ENCODE data around the gene LRMDA. TPM values are rescaled to one million over a fixed set of nuclear protein-coding genes. Genes with fewer than 3 reads are reported as not detected.

Gene LRMDA
- polyA plus RNA-seq, 1 donor (not counting 4 experiments of a cell fraction or from before 2014, with no cell fraction given), result not detected

DNA sequence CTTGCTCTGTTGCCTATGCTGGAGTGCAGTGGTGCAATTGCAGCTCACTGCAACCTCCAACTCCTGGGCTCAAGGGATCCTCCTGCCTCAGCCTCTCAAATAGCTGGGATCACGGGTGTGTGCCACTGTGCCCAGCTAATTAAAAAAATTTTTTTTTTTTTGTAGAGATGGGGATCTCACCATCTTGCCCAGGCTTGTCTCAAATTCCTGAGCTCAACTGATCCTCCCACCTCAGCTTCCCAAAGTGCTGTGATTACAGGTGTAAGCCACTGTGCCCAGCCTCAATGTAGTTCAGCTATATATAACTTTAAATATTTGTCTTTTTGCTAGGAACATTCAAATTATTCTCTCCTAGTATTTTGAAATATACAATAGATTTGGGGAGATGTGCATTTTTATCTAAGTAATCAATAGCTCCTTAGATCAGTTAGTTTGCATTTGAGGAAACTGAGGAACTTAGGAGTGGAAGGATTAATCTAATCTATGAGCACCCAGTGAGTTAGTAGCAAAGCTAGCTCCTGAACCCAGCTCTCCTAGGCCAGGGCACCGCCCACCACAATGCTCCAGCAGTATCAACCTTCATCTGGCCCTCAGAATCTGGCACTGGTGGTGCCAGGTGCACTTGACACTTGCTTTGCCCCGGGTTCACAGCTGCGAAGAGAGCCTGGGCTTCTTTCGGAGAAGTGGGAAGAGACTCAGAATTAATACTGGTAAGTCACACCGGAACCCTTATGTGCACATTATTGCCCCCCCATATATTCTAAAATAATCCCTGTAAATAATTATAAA lies 5.9 kb upstream of the LRMDA start:
- no peaks in the 10 kb centered on the region for H3K36me3 ChIP-seq (ENCODE audit: control insufficient read depth in 2 of 2, extremely low read depth in 1 of 2, insufficient read depth in 2 of 2, low read length in 2 of 2)
- no peaks in the 10 kb centered on the region for H3K27me3 ChIP-seq (ENCODE audit: control insufficient read depth, extremely low read depth, insufficient read depth, low read length)
- H4K20me1 ChIP-seq (ENCODE audit: control insufficient read depth, extremely low read depth, insufficient read depth, low read length), result no peaks in the 10 kb centered on the region
- H3K4me3 ChIP-seq (ENCODE audit: control insufficient read depth in 2 of 3, extremely low read depth in 1 of 3, insufficient read depth in 2 of 3, low read depth in 1 of 3, low read length in 3 of 3), result no peak overlapping the region
- H3K4me1 ChIP-seq (ENCODE audit: control insufficient read depth, extremely low read depth, insufficient read depth, low read length), result peaks cover 42% of the 10 kb centered on the region
- no peaks in the 10 kb centered on the region for H3K9me1 ChIP-seq (ENCODE audit: control insufficient read depth, extremely low read depth, insufficient read depth, low read length)
- dilution Hi-C loops (cut with MboI; ENCODE audit: extremely low pct_ligation_motif_present, low sequenced_read_pairs), result no loop called here
- no peak overlapping the region for H3K9ac ChIP-seq (ENCODE audit: control insufficient read depth, extremely low read depth, insufficient read depth, low read length)
- no peak for FAIRE-seq
- DNase-seq (ENCODE audit: low read depth, low spot score), result no peak
- no peak for TF ChIP-seq EZH2 (IDR thresholded peaks at IDR 0.05; ENCODE audit: low read length)
- TF ChIP-seq, protein P1, sequence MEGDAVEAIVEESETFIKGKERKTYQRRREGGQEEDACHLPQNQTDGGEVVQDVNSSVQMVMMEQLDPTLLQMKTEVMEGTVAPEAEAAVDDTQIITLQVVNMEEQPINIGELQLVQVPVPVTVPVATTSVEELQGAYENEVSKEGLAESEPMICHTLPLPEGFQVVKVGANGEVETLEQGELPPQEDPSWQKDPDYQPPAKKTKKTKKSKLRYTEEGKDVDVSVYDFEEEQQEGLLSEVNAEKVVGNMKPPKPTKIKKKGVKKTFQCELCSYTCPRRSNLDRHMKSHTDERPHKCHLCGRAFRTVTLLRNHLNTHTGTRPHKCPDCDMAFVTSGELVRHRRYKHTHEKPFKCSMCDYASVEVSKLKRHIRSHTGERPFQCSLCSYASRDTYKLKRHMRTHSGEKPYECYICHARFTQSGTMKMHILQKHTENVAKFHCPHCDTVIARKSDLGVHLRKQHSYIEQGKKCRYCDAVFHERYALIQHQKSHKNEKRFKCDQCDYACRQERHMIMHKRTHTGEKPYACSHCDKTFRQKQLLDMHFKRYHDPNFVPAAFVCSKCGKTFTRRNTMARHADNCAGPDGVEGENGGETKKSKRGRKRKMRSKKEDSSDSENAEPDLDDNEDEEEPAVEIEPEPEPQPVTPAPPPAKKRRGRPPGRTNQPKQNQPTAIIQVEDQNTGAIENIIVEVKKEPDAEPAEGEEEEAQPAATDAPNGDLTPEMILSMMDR (optimal IDR thresholded peaks at IDR 0.05 in 1 of 3, IDR thresholded peaks at IDR 0.05 in 1 of 3, conservative IDR thresholded peaks at IDR 0.05 in 1 of 3; ENCODE audit: extremely low read depth in 1 of 3, insufficient read depth in 2 of 3, low read length in 3 of 3), result no peak
- H3K79me2 ChIP-seq (ENCODE audit: control insufficient read depth, insufficient read depth, low read length), result no peaks in the 10 kb centered on the region
- no peaks in the 10 kb centered on the region for H3K9me3 ChIP-seq (ENCODE audit: control insufficient read depth, low read depth, low read length)
- H3K27ac ChIP-seq (ENCODE audit: control insufficient read depth, insufficient read depth, low read length), result no peak overlapping the region
- no peak overlapping the region for H3K4me2 ChIP-seq (ENCODE audit: control insufficient read depth, extremely low read depth, insufficient read depth, low read depth, low read length)
- no peak overlapping the region for H2AFZ ChIP-seq (ENCODE audit: control insufficient read depth, low read length)

DNA sequence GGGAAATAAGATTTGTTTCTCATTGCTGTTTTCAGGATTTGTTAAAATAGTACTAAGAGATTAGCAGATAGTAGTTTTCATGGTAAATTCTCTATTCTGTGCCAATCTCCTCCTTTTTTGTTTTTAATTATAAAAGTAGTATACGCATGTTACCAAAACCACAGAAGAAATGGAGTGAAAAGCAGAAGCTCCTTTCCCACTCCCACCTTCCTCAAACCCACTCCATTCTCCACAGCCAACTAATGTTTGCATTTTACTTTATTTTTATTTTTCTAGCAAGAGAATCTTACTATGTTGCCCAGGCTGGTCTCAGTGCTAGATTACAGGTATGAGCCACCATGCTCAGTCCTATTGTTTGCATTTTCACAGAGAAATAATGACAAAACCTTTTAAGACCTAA lies 4.5 kb upstream of the LRMDA start:
- Histone ChIP-seq H3K36me3 (ENCODE audit: control insufficient read depth in 2 of 2, extremely low read depth in 1 of 2, insufficient read depth in 2 of 2, low read length in 2 of 2) (no peaks in the 10 kb centered on the region), H4K20me1 (ENCODE audit: control insufficient read depth, extremely low read depth, insufficient read depth, low read length) (no peaks in the 10 kb centered on the region), H3K27ac (ENCODE audit: control insufficient read depth, insufficient read depth, low read length) (no peak overlapping the region), H3K9me3 (ENCODE audit: control insufficient read depth, low read depth, low read length) (no peaks in the 10 kb centered on the region), H3K27me3 (ENCODE audit: control insufficient read depth, extremely low read depth, insufficient read depth, low read length) (no peaks in the 10 kb centered on the region), H3K4me1 (ENCODE audit: control insufficient read depth, extremely low read depth, insufficient read depth, low read length) (peaks cover 48% of the 10 kb centered on the region), H3K4me3 (ENCODE audit: control insufficient read depth in 2 of 3, extremely low read depth in 1 of 3, insufficient read depth in 2 of 3, low read depth in 1 of 3, low read length in 3 of 3) (no peak overlapping the region), H3K9ac (ENCODE audit: control insufficient read depth, extremely low read depth, insufficient read depth, low read length) (no peak overlapping the region), H2AFZ (ENCODE audit: control insufficient read depth, low read length) (no peak overlapping the region), H3K9me1 (ENCODE audit: control insufficient read depth, extremely low read depth, insufficient read depth, low read length) (no peaks in the 10 kb centered on the region), H3K79me2 (ENCODE audit: control insufficient read depth, insufficient read depth, low read length) (no peaks in the 10 kb centered on the region), H3K4me2 (ENCODE audit: control insufficient read depth, extremely low read depth, insufficient read depth, low read depth, low read length) (no peak overlapping the region)
- DNase-seq (ENCODE audit: low read depth, low spot score), result no peak
- dilution Hi-C loops (cut with MboI; ENCODE audit: extremely low pct_ligation_motif_present, low sequenced_read_pairs), result no loop called here
- no peak for TF ChIP-seq EZH2 (IDR thresholded peaks at IDR 0.05; ENCODE audit: low read length)
- TF ChIP-seq, protein P1 (optimal IDR thresholded peaks at IDR 0.05 in 1 of 3, IDR thresholded peaks at IDR 0.05 in 1 of 3, conservative IDR thresholded peaks at IDR 0.05 in 1 of 3; ENCODE audit: extremely low read depth in 1 of 3, insufficient read depth in 2 of 3, low read length in 3 of 3), result no peak
- no peak for FAIRE-seq

All from keratinocyte (primary cell).